ENCODE results near the gene RAC2. TPM values are rescaled to one million over a fixed set of nuclear protein-coding genes. Genes with fewer than 3 reads are reported as not detected.
A peak's percentile ranks its signal among the peaks of the same experiment; 100 is the strongest.

Gene RAC2
- total and polyA plus RNA-seq, 2 experiments from 2014 or later: 9.9 to 10.5 TPM

GRCh38 chr22:37226087-37226486 is 18.0 kb downstream of the RAC2 start:
- Histone ChIP-seq H3K4me3 (no peak overlapping the region), H4K20me1 (ENCODE audit: insufficient read depth, poor library complexity, severe bottlenecking) (no peaks in the 10 kb centered on the region), H3K9me3 (ENCODE audit: low read depth) (no peaks in the 10 kb centered on the region), H3K27me3 (no peaks in the 10 kb centered on the region), H3K27ac (no peak overlapping the region), H3K4me2 (no peak overlapping the region), H2AFZ (no peak overlapping the region), H3K4me1 (ENCODE audit: insufficient read depth) (peaks cover 16% of the 10 kb centered on the region), H3K9me2 (replicated peaks; ENCODE audit: insufficient read depth) (no peaks in the 10 kb centered on the region), H3K79me2 (no peaks in the 10 kb centered on the region), H3K36me3 (replicated peaks; ENCODE audit: insufficient read depth, low read depth) (no peaks in the 10 kb centered on the region)
- no peak for TF ChIP-seq CTCF (IDR thresholded peaks at IDR 0.05; ENCODE audit: poor library complexity)
- no peak for DNase-seq (ENCODE audit: low spot score)
- WGBS (ENCODE audit: low lambda C conversion rate, missing lambda C conversion rate): 95% methylated on average over 4 of the region's 4 CpGs

GRCh38 chr22:37225481-37225880 is 18.6 kb downstream of the RAC2 start:
- no peak for DNase-seq (ENCODE audit: low spot score)
- Histone ChIP-seq H3K79me2 (no peaks in the 10 kb centered on the region), H3K36me3 (replicated peaks; ENCODE audit: insufficient read depth, low read depth) (no peaks in the 10 kb centered on the region), H3K27ac (no peak overlapping the region), H3K9me2 (replicated peaks; ENCODE audit: insufficient read depth) (no peaks in the 10 kb centered on the region), H3K4me1 (ENCODE audit: insufficient read depth) (peaks cover 16% of the 10 kb centered on the region), H3K4me2 (no peak overlapping the region), H2AFZ (no peak overlapping the region), H3K27me3 (no peaks in the 10 kb centered on the region), H4K20me1 (ENCODE audit: insufficient read depth, poor library complexity, severe bottlenecking) (no peaks in the 10 kb centered on the region), H3K4me3 (no peak overlapping the region), H3K9me3 (ENCODE audit: low read depth) (no peaks in the 10 kb centered on the region)
- TF ChIP-seq EZH2phosphoT487 (IDR thresholded peaks at IDR 0.05; ENCODE audit: low read depth, severe bottlenecking, unreplicated experiment) (no peak), CTCF (IDR thresholded peaks at IDR 0.05; ENCODE audit: poor library complexity) (peak; percentile 7), EZH2 (IDR thresholded peaks at IDR 0.05; ENCODE audit: borderline replicate concordance) (no peak)
- WGBS (ENCODE audit: low lambda C conversion rate, missing lambda C conversion rate): 86% methylated on average over 8 of the region's 8 CpGs

- H3K4me2 ChIP-seq: no peak overlapping the region
- no peaks in the 10 kb centered on the region for H3K9me3 ChIP-seq (ENCODE audit: low read depth)
- H3K4me3 ChIP-seq: no peak overlapping the region
- no peak overlapping the region for H3K27ac ChIP-seq
- H3K9me2 ChIP-seq (replicated peaks; ENCODE audit: insufficient read depth): no peaks in the 10 kb centered on the region
- no peak for DNase-seq (ENCODE audit: low spot score)
- TF ChIP-seq EZH2phosphoT487 (IDR thresholded peaks at IDR 0.05; ENCODE audit: low read depth, severe bottlenecking, unreplicated experiment) (no peak), CTCF (IDR thresholded peaks at IDR 0.05; ENCODE audit: poor library complexity) (no peak), EZH2 (IDR thresholded peaks at IDR 0.05; ENCODE audit: borderline replicate concordance) (no peak)
- no peaks in the 10 kb centered on the region for H3K27me3 ChIP-seq
- H3K79me2 ChIP-seq: no peaks in the 10 kb centered on the region
- WGBS (ENCODE audit: low lambda C conversion rate, missing lambda C conversion rate): 77% methylated on average over 8 of the region's 8 CpGs
- H3K4me1 ChIP-seq (ENCODE audit: insufficient read depth): peaks cover 14% of the 10 kb centered on the region
- no peaks in the 10 kb centered on the region for H4K20me1 ChIP-seq (ENCODE audit: insufficient read depth, poor library complexity, severe bottlenecking)
- no peak overlapping the region for H2AFZ ChIP-seq
- no peaks in the 10 kb centered on the region for H3K36me3 ChIP-seq (replicated peaks; ENCODE audit: insufficient read depth, low read depth)
Observed at GRCh38 chr22:37224757-37225420, 19.2 kb downstream of the RAC2 start.
